ENCODE results near the gene ATOSA.

GRCh38 chr15:52689562-52689961, 10.4 kb upstream of the ATOSA start:
- no peak for TF ChIP-seq POLR2AphosphoS5 (IDR thresholded peaks at IDR 0.05; ENCODE audit: borderline replicate concordance, low read depth, low read length)
- TF ChIP-seq EZH2 (IDR thresholded peaks at IDR 0.05) = no peak
